HG03521 (cell line): ENCODE data around the gene LUZP2.
A peak's percentile ranks its signal among the peaks of the same experiment; 100 is the strongest.

Experiments used
- ATAC-seq: cut with Tn5 transposase; IDR thresholded peaks from one replicate; pipeline ENCODE4 v1.9.1; 2021; ENCODE audit warnings: mild to moderate bottlenecking, moderate library complexity; ENCODE audit not compliant: unreplicated experiment

Gene LUZP2

GRCh38 chr11:24496736-24497725 is at the start of gene LUZP2:
TSS of gene LUZP2 (plus strand) at chr11:24497053.
- ATAC-seq, result no peak

- no peak for ATAC-seq
Measured at GRCh38 chr11:24453129-24453718, 43.6 kb upstream of the LUZP2 start.

GRCh38 chr11:24457985-24458384 is 38.9 kb upstream of the LUZP2 start:
- ATAC-seq, result no peak

GRCh38 chr11:24470431-24470830 is 26.4 kb upstream of the LUZP2 start:
- ATAC-seq, result no peak

GRCh38 chr11:24471084-24471483 is 25.8 kb upstream of the LUZP2 start:
- no peak for ATAC-seq

GRCh38 chr11:24478718-24479117 is 18.1 kb upstream of the LUZP2 start:
- no peak for ATAC-seq

GRCh38 chr11:24489477-24489876 is 7.4 kb upstream of the LUZP2 start:
- ATAC-seq, result no peak

- no peak for ATAC-seq
Measured at GRCh38 chr11:24496386-24496735, 492 bp upstream of the LUZP2 start.

GRCh38 chr11:24497831-24498230 is 978 bp downstream of the LUZP2 start:
- no peak for ATAC-seq

- no peak for ATAC-seq
Measured at GRCh38 chr11:24502425-24502824, 5.6 kb downstream of the LUZP2 start.

GRCh38 chr11:24509114-24509513 is 12.3 kb downstream of the LUZP2 start:
- no peak for ATAC-seq

GRCh38 chr11:24511511-24511910 is 14.7 kb downstream of the LUZP2 start:
- no peak for ATAC-seq

GRCh38 chr11:24513479-24514218 is 16.8 kb downstream of the LUZP2 start:
- ATAC-seq, result no peak

GRCh38 chr11:24514219-24514594 is 17.4 kb downstream of the LUZP2 start:
- ATAC-seq, result peak; percentile 69

- no peak for ATAC-seq
Measured at GRCh38 chr11:24515632-24516031, 18.8 kb downstream of the LUZP2 start.

GRCh38 chr11:24516638-24517037 is 19.8 kb downstream of the LUZP2 start:
- ATAC-seq, result no peak

- ATAC-seq, result no peak
Measured at GRCh38 chr11:24521601-24522000, 24.7 kb downstream of the LUZP2 start.

GRCh38 chr11:24524156-24524555 is 27.3 kb downstream of the LUZP2 start:
- no peak for ATAC-seq

GRCh38 chr11:24531528-24531927 is 34.7 kb downstream of the LUZP2 start:
- ATAC-seq, result no peak

GRCh38 chr11:24543771-24544170 is 46.9 kb downstream of the LUZP2 start:
- no peak for ATAC-seq

- no peak for ATAC-seq
Measured at GRCh38 chr11:24556693-24557092, 59.8 kb downstream of the LUZP2 start.

- no peak for ATAC-seq
Measured at GRCh38 chr11:24559315-24559714, 62.5 kb downstream of the LUZP2 start.
